Measurements from ENCODE around the gene ZMIZ1.

ZMIZ1 gene

GRCh38 chr10:79161557-79161956 lies 92.8 kb downstream of the ZMIZ1 start:
- no peak overlapping the region for H3K27ac ChIP-seq
- DNase-seq (ENCODE audit: low read depth, low spot score), result no peak

- no peak overlapping the region for H3K27ac ChIP-seq
- no peak for DNase-seq (ENCODE audit: low read depth, low spot score)
These were observed 93.3 kb downstream of the ZMIZ1 start for GRCh38 chr10:79162022-79162421.

GRCh38 chr10:79162861-79163665 lies 94.3 kb downstream of the ZMIZ1 start:
- peak overlapping the region; percentile 24 for H3K27ac ChIP-seq
- DNase-seq (ENCODE audit: low read depth, low spot score), result no peak

- DNase-seq (ENCODE audit: low read depth, low spot score), result no peak
These were observed 94.9 kb downstream of the ZMIZ1 start for GRCh38 chr10:79163666-79163975.

GRCh38 chr10:79164075-79164474 lies 95.3 kb downstream of the ZMIZ1 start:
- no peak for DNase-seq (ENCODE audit: low read depth, low spot score)
- no peak overlapping the region for H3K27ac ChIP-seq

More at GRCh38 chr10:79163666-79163975, 94.9 kb downstream of the ZMIZ1 start:
- H3K27ac ChIP-seq, result no peak overlapping the region

GRCh38 chr10:79165070-79165778 lies 96.5 kb downstream of the ZMIZ1 start:
- no peak overlapping the region for H3K27ac ChIP-seq
- no peak for DNase-seq (ENCODE audit: low read depth, low spot score)

- DNase-seq (ENCODE audit: low read depth, low spot score), result no peak
- H3K27ac ChIP-seq, result no peak overlapping the region
These were observed 97.6 kb downstream of the ZMIZ1 start for GRCh38 chr10:79166312-79166721.

GRCh38 chr10:79166741-79167140 lies 98.0 kb downstream of the ZMIZ1 start:
- no peak overlapping the region for H3K27ac ChIP-seq
- no peak for DNase-seq (ENCODE audit: low read depth, low spot score)

- DNase-seq (ENCODE audit: low read depth, low spot score), result no peak
- H3K27ac ChIP-seq, result no peak overlapping the region
These were observed 98.8 kb downstream of the ZMIZ1 start for GRCh38 chr10:79167537-79167936.

GRCh38 chr10:79168210-79168609 lies 99.4 kb downstream of the ZMIZ1 start:
- no peak overlapping the region for H3K27ac ChIP-seq
- DNase-seq (ENCODE audit: low read depth, low spot score), result no peak

GRCh38 chr10:79170226-79170752 lies 101.5 kb downstream of the ZMIZ1 start:
- DNase-seq (ENCODE audit: low read depth, low spot score), result no peak
- H3K27ac ChIP-seq, result no peak overlapping the region

- peak overlapping the region; percentile 4 for H3K27ac ChIP-seq
- DNase-seq (ENCODE audit: low read depth, low spot score), result no peak
These were observed 102.2 kb downstream of the ZMIZ1 start for GRCh38 chr10:79170993-79171392.

- peak overlapping the region; percentile 4 for H3K27ac ChIP-seq
- DNase-seq (ENCODE audit: low read depth, low spot score), result no peak
These were observed 102.7 kb downstream of the ZMIZ1 start for GRCh38 chr10:79171504-79171903.

GRCh38 chr10:79172881-79173280 lies 104.1 kb downstream of the ZMIZ1 start:
- no peak overlapping the region for H3K27ac ChIP-seq
- DNase-seq (ENCODE audit: low read depth, low spot score), result no peak

- DNase-seq (ENCODE audit: low read depth, low spot score), result no peak
- H3K27ac ChIP-seq, result no peak overlapping the region
These were observed 105.0 kb downstream of the ZMIZ1 start for GRCh38 chr10:79173582-79174262.

GRCh38 chr10:79176052-79176501 lies 107.3 kb downstream of the ZMIZ1 start:
- no peak for DNase-seq (ENCODE audit: low read depth, low spot score)
- no peak overlapping the region for H3K27ac ChIP-seq

- H3K27ac ChIP-seq, result no peak overlapping the region
- DNase-seq (ENCODE audit: low read depth, low spot score), result no peak
These were observed 108.3 kb downstream of the ZMIZ1 start for GRCh38 chr10:79176949-79177602.

- no peak overlapping the region for H3K27ac ChIP-seq
- no peak for DNase-seq (ENCODE audit: low read depth, low spot score)
These were observed 109.4 kb downstream of the ZMIZ1 start for GRCh38 chr10:79178070-79178576.

GRCh38 chr10:79178614-79179163 lies 109.9 kb downstream of the ZMIZ1 start:
- no peak for DNase-seq (ENCODE audit: low read depth, low spot score)
- no peak overlapping the region for H3K27ac ChIP-seq
